ENCODE measurements around the gene KRT81.
"Not testable (repeated sequence)": the region's sequence is repeated elsewhere in the genome, so short reads cannot be mapped to it uniquely, and the experiment has no call there.

KRT81 gene

GRCh38 chr12:52296572-52297215, 5.4 kb upstream of the KRT81 start:
- DNase-seq, result no peak

GRCh38 chr12:52295663-52296062, 4.3 kb upstream of the KRT81 start:
- no peak for DNase-seq
- no peak for TF ChIP-seq GATA1 (IDR thresholded peaks at IDR 0.05; ENCODE audit: low read depth, low read length)
- no peak for TF ChIP-seq POLR2A (IDR thresholded peaks at IDR 0.05; ENCODE audit: low read length)

More at GRCh38 chr12:52296572-52297215, 5.4 kb upstream of the KRT81 start:
- TF ChIP-seq POLR2A (IDR thresholded peaks at IDR 0.05; ENCODE audit: low read length) (no peak), GATA1 (IDR thresholded peaks at IDR 0.05; ENCODE audit: low read depth, low read length) (no peak)

GRCh38 chr12:52294803-52295202, 3.5 kb upstream of the KRT81 start:
- TF ChIP-seq POLR2A (IDR thresholded peaks at IDR 0.05; ENCODE audit: low read length), result no peak
- TF ChIP-seq GATA1 (IDR thresholded peaks at IDR 0.05; ENCODE audit: low read depth, low read length), result no peak
- no peak for DNase-seq

GRCh38 chr12:52293926-52294325, 2.6 kb upstream of the KRT81 start:
- TF ChIP-seq GATA1 (IDR thresholded peaks at IDR 0.05; ENCODE audit: low read depth, low read length) (no peak), POLR2A (IDR thresholded peaks at IDR 0.05; ENCODE audit: low read length) (no peak)
- DNase-seq, result no peak

- DNase-seq, result not testable (repeated sequence)
Observed at GRCh38 chr12:52290483-52291134, 725 bp downstream of the KRT81 start.

- not testable (repeated sequence) for DNase-seq
Observed at GRCh38 chr12:52287816-52288805, 3.2 kb downstream of the KRT81 start.

- DNase-seq, result not testable (repeated sequence)
Observed at GRCh38 chr12:52286857-52287785, 4.2 kb downstream of the KRT81 start.

- DNase-seq, result no peak
- TF ChIP-seq GATA1 (IDR thresholded peaks at IDR 0.05; ENCODE audit: low read depth, low read length), result no peak
- TF ChIP-seq POLR2A (IDR thresholded peaks at IDR 0.05; ENCODE audit: low read length), result no peak
Observed at GRCh38 chr12:52285851-52286530, 5.3 kb downstream of the KRT81 start.

- no peak for DNase-seq
- TF ChIP-seq POLR2A (IDR thresholded peaks at IDR 0.05; ENCODE audit: low read length), result no peak
- TF ChIP-seq GATA1 (IDR thresholded peaks at IDR 0.05; ENCODE audit: low read depth, low read length), result no peak
Observed at GRCh38 chr12:52285172-52285745, 6.1 kb downstream of the KRT81 start.

GRCh38 chr12:52284562-52285171, 6.7 kb downstream of the KRT81 start:
- TF ChIP-seq POLR2A (IDR thresholded peaks at IDR 0.05; ENCODE audit: low read length) (no peak), GATA1 (IDR thresholded peaks at IDR 0.05; ENCODE audit: low read depth, low read length) (no peak)
- no peak for DNase-seq

- DNase-seq, result no peak
- TF ChIP-seq GATA1 (IDR thresholded peaks at IDR 0.05; ENCODE audit: low read depth, low read length), result no peak
- TF ChIP-seq POLR2A (IDR thresholded peaks at IDR 0.05; ENCODE audit: low read length), result no peak
Observed at GRCh38 chr12:52280796-52281560, 10.4 kb downstream of the KRT81 start.

GRCh38 chr12:52280319-52280795, 11.0 kb downstream of the KRT81 start:
- DNase-seq, result peak; percentile 17 to 60
- TF ChIP-seq POLR2A (IDR thresholded peaks at IDR 0.05; ENCODE audit: low read length) (no peak), GATA1 (IDR thresholded peaks at IDR 0.05; ENCODE audit: low read depth, low read length) (no peak)

Data from erythroblast (primary cell).